Smooth muscle cell (in vitro differentiated cells): Measurements from ENCODE around the gene MLF2. TPM values are rescaled to one million over a fixed set of nuclear protein-coding genes. Genes with fewer than 3 reads are reported as not detected.

ENCODE experiments used
- DNase-seq: peaks from one replicate; lab custom pipeline; 2025; ENCODE audit not compliant: unreplicated experiment; lab: John Stamatoyannopoulos, UW
- H2AFZ ChIP-seq: fragments of 200-600 bp; sonication (generic); 2 replicates; pipeline ENCODE4 v1.6.0; 2016; ENCODE audit warnings: antibody characterized with exemption, low read depth, mild to moderate bottlenecking
- H3F3A ChIP-seq: fragments of 200-600 bp; sonication (generic); 2 replicates; pipeline ENCODE4 v1.6.0; 2017; ENCODE audit warnings: antibody characterized with exemption, low read depth
- H3K27ac ChIP-seq: fragments of 200-600 bp; sonication (generic); 2 replicates; pipeline ENCODE4 v1.5.1; 2016; ENCODE audit warnings: low read depth, mild to moderate bottlenecking
- H3K27me3 ChIP-seq: fragments of 200-600 bp; sonication (generic); 2 replicates; pipeline ENCODE4 v1.6.1; 2016; ENCODE audit warnings: low read depth, mild to moderate bottlenecking
- H3K36me3 ChIP-seq: fragments of 200-600 bp; sonication (generic); 2 replicates; pipeline ENCODE4 v1.5.1; 2016; ENCODE audit warnings: low read depth
- H3K4me1 ChIP-seq: fragments of 200-600 bp; sonication (generic); 2 replicates; pipeline ENCODE4 v1.5.1; 2016; ENCODE audit warnings: low read depth
- H3K4me2 ChIP-seq: fragments of 200-600 bp; sonication (generic); 2 replicates; pipeline ENCODE4 v1.6.0; 2016; ENCODE audit warnings: mild to moderate bottlenecking
- H3K4me3 ChIP-seq: fragments of 200-600 bp; sonication (generic); 2 replicates; pipeline ENCODE4 v1.5.1; 2016; ENCODE audit warnings: mild to moderate bottlenecking
- H3K79me2 ChIP-seq: fragments of 200-600 bp; sonication (generic); 2 replicates; pipeline ENCODE4 v1.6.0; 2016; ENCODE audit warnings: low read depth, mild to moderate bottlenecking
- H3K9ac ChIP-seq: fragments of 200-600 bp; sonication (generic); 2 replicates; pipeline ENCODE4 v1.6.0; 2016; ENCODE audit warnings: low read depth
- H3K9me3 ChIP-seq: fragments of 200-600 bp; sonication (generic); replicated peaks from 2 replicates; pipeline ENCODE4 v1.5.1; 2016; ENCODE audit warnings: low read depth
- H4K20me1 ChIP-seq: fragments of 200-600 bp; sonication (generic); 2 replicates; pipeline ENCODE4 v1.6.0; 2016; ENCODE audit warnings: low read depth
- WGBS: methylation state at CpG from one replicate; pipeline ENCODE4 v1.1.7; 2016; ENCODE audit warnings: low lambda C conversion rate; 5-methylcytosine and 5-hydroxymethylcytosine counted together
- polyA plus RNA-seq: library from polyadenylated mRNA; unstranded; fragments of >200 nt; fragmentation: Nextera tagmentation; extraction: Ambion mirVana; gene quantifications from 2 replicates; pipeline ENCODE4 v1.2.1, GENCODE V29; 2016
- total RNA-seq: library from RNA; depleted of rRNA; stranded (reverse); fragments of >200 nt; gene quantifications from 2 replicates; pipeline ENCODE4 v1.2.3, GENCODE V29; 2014
- TF ChIP-seq, protein P1 (sequence below): fragments of 200-600 bp; sonication (generic); IDR thresholded peaks from 2 replicates; pipeline ENCODE4 v1.5.1; 2017; ENCODE audit warnings: borderline replicate concordance, mild to moderate bottlenecking, antibody characterized with exemption; ENCODE audit not compliant: insufficient read depth, poor library complexity, severe bottlenecking

Gene MLF2
- total and polyA plus RNA-seq, 2 experiments from 2014 or later = 185 to 381 TPM

DNA sequence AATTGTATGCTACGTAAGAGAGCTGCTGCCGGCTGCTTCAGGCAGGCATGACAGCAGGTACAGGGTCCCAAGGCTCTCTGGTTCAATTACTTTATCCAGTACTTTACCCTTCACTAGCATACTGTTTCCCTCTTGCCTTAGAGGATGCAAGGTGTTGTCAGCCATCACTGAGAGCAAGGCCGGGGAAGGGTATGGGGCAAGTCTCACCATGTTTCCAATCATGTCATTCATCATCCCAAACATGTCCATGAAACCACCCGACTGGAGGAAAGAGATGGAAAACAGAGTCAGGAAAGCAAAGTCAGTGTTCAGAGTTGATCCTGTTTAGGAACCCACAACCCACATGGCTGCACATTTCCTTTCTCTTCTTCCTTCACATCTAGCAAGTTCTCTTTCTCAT, 2.4 kb downstream of the MLF2 start:
- Histone ChIP-seq H4K20me1 (peaks cover 30% of the 10 kb centered on the region), H3K9ac (no peak overlapping the region), H3K36me3 (peaks cover 9% of the 10 kb centered on the region), H3K27ac (no peak overlapping the region), H3F3A (peaks cover 6% of the 10 kb centered on the region), H3K9me3 (no peaks in the 10 kb centered on the region), H3K4me3 (no peak overlapping the region), H2AFZ (no peak overlapping the region), H3K79me2 (peaks cover 26% of the 10 kb centered on the region), H3K4me2 (no peak overlapping the region), H3K27me3 (no peaks in the 10 kb centered on the region), H3K4me1 (peaks cover 6% of the 10 kb centered on the region)
- TF ChIP-seq, protein P1, sequence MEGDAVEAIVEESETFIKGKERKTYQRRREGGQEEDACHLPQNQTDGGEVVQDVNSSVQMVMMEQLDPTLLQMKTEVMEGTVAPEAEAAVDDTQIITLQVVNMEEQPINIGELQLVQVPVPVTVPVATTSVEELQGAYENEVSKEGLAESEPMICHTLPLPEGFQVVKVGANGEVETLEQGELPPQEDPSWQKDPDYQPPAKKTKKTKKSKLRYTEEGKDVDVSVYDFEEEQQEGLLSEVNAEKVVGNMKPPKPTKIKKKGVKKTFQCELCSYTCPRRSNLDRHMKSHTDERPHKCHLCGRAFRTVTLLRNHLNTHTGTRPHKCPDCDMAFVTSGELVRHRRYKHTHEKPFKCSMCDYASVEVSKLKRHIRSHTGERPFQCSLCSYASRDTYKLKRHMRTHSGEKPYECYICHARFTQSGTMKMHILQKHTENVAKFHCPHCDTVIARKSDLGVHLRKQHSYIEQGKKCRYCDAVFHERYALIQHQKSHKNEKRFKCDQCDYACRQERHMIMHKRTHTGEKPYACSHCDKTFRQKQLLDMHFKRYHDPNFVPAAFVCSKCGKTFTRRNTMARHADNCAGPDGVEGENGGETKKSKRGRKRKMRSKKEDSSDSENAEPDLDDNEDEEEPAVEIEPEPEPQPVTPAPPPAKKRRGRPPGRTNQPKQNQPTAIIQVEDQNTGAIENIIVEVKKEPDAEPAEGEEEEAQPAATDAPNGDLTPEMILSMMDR = no peak
- WGBS = 91% methylated on average over 4 of the region's 4 CpGs
- no peak for DNase-seq

DNA sequence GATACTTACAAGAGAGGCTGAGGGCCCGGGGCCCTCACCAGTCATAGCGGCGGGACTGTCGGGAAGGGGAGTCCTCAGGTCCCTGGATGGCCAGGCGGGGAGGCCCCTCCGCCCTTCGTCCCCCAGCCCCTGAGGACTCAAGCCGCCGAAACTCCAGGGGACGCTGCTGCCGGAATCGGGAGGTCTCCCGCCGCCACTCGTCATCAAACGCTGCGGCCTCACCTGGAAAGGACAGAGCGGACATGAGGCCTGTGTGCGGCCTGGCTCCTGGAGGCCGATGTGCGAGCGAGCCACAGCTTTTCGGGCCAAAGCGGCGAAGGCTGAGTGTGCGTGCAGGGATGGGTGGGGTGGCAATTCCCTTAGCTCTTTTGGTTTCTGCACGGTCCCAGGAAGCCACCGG, 4.2 kb downstream of the MLF2 start:
- Histone ChIP-seq H3K4me3 (no peak overlapping the region), H3K4me2 (no peak overlapping the region), H3K27ac (no peak overlapping the region), H3K9ac (no peak overlapping the region), H3K79me2 (peaks cover 26% of the 10 kb centered on the region), H4K20me1 (peaks cover 30% of the 10 kb centered on the region), H3F3A (peaks cover 9% of the 10 kb centered on the region), H3K9me3 (no peaks in the 10 kb centered on the region), H2AFZ (no peak overlapping the region), H3K27me3 (no peaks in the 10 kb centered on the region), H3K36me3 (peaks cover 9% of the 10 kb centered on the region), H3K4me1 (peaks cover under 1% of the 10 kb centered on the region)
- 98% methylated on average over 28 of the region's 28 CpGs for WGBS
- TF ChIP-seq, protein P1 = no peak
- DNase-seq = no peak

DNA sequence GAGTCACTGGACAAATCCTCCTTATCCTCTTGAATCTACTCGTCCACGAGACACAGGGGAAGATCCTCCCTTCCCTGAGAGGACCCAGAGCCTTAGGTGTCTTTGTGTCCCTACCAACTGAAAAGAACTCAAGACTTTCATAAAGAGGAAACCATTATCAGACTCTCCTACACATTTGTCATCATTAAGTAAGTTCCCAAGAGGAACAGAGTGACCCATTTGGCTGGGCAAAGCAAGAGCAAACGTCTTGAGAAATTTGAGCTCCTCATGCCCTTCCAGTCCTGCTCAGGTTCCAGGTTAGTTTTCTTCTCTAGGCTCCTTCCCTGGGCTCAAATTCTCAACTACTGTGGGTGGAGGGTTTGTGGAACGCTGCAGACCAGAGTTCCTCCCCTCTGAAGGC, 5.7 kb downstream of the MLF2 start:
- no peak overlapping the region for H3K9ac ChIP-seq
- H3K36me3 ChIP-seq = peaks cover 9% of the 10 kb centered on the region

More for the DNA sequence above, 5.7 kb downstream of the MLF2 start:
- Histone ChIP-seq H3K4me3 (no peak overlapping the region), H3K4me1 (no peaks in the 10 kb centered on the region), H3K79me2 (peaks cover 20% of the 10 kb centered on the region), H3F3A (peaks cover 9% of the 10 kb centered on the region), H3K9me3 (no peaks in the 10 kb centered on the region), H3K4me2 (no peak overlapping the region), H3K27me3 (no peaks in the 10 kb centered on the region), H3K27ac (no peak overlapping the region), H2AFZ (no peak overlapping the region), H4K20me1 (peaks cover 28% of the 10 kb centered on the region)
- DNase-seq = no peak
- 82% methylated on average over 4 of the region's 4 CpGs for WGBS
- TF ChIP-seq, protein P1 = no peak
